ENCODE data around the gene IKZF1.

- TF ChIP-seq REST (IDR thresholded peaks at IDR 0.05; ENCODE audit: insufficient read depth in 1 of 2, low read depth in 2 of 2, low read length in 1 of 2) (no peak), CTCF (IDR thresholded peaks at IDR 0.05) (no peak), POLR2AphosphoS5 (IDR thresholded peaks at IDR 0.05; ENCODE audit: low read depth, low read length) (no peak), SIN3A (IDR thresholded peaks at IDR 0.05; ENCODE audit: borderline replicate concordance, insufficient read depth, low read depth, low read length) (no peak), TCF7L2 (IDR thresholded peaks at IDR 0.05; ENCODE audit: low read depth, low read length) (no peak)
These were observed 52.9 kb downstream of the IKZF1 start for GRCh38 chr7:50357426-50357825.
